HUES48 (cell line): ENCODE results near the gene AHNAK2.
"Not testable (repeated sequence)": the region's sequence is repeated elsewhere in the genome, so short reads cannot be mapped to it uniquely, and the experiment has no call there.

Experiments
- H3K27ac ChIP-seq: one replicate; pipeline ENCODE4 v1.7.0; 2013; ENCODE audit warnings: low read depth, low read length, inconsistent platforms
- H3K27me3 ChIP-seq: 2 replicates; pipeline ENCODE4 v1.6.1; 2013; ENCODE audit warnings: mild to moderate bottlenecking, low read length; ENCODE audit not compliant: control insufficient read depth, insufficient read depth
- H3K36me3 ChIP-seq: 2 replicates; pipeline ENCODE4 v1.6.1; 2013; ENCODE audit warnings: low read length; ENCODE audit not compliant: control insufficient read depth, insufficient read depth
- H3K4me1 ChIP-seq: 2 replicates; pipeline ENCODE4 v1.6.1; 2013; ENCODE audit warnings: mild to moderate bottlenecking, low read length; ENCODE audit not compliant: control insufficient read depth, insufficient read depth
- H3K4me3 ChIP-seq: 2 replicates; pipeline ENCODE4 v1.5.1; 2013; ENCODE audit warnings: mild to moderate bottlenecking, low read depth, low read length
- H3K9ac ChIP-seq: 2 replicates; pipeline ENCODE4 v1.6.1; 2013; ENCODE audit warnings: mild to moderate bottlenecking, low read depth, low read length, moderate library complexity
- H3K9me3 ChIP-seq: 2 replicates; pipeline ENCODE4 v1.6.1; 2013; ENCODE audit warnings: low read length; ENCODE audit not compliant: control insufficient read depth, insufficient read depth

Gene AHNAK2

DNA sequence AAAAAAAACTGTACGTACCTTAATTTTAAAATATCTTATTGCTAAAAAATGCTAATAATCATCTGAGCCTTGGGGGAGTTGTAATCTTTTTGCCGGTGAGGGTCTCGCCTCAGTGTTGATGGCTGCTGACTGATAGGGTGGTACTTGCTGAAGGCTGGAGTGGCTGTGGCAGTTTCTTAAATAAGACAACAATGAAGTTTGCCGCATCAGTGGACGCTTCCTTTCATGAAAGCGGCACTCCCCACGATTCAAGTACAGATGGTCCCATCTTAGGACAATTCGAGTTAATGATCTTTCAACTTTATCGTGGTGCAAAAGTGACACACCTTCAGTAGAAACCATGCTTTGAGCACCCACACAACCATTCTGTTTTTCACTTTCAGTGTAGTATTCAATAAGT lies 61.1 kb downstream of the AHNAK2 start:
- H3K27ac ChIP-seq, result no peak overlapping the region
- no peak overlapping the region for H3K4me3 ChIP-seq
- no peaks in the 10 kb centered on the region for H3K36me3 ChIP-seq
- H3K27me3 ChIP-seq, result no peaks in the 10 kb centered on the region
- H3K4me1 ChIP-seq, result no peaks in the 10 kb centered on the region
- H3K9ac ChIP-seq, result no peak overlapping the region
- H3K9me3 ChIP-seq, result peaks cover 2% of the 10 kb centered on the region; the same call in 1 of the 2 replicates

DNA sequence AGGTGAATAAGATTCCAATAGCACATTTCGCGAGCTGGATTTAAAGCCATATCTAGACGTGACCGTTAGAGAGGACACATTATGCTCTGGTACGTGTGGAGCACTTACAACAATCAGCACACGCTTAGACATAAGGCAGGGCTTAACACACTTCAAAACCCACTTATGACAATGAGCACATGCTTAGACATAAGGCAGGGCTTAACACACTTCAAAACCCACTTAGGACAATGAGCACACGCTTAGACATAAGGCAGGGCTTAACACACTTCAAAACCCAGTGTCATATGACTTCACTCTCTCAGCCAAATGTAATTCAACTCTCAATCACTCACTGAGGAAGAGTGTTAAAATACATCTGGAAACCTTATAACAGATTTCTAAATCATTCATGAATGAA lies 64.7 kb downstream of the AHNAK2 start:
- Histone ChIP-seq H3K4me1 (no peaks in the 10 kb centered on the region), H3K4me3 (no peak overlapping the region), H3K27ac (no peak overlapping the region), H3K27me3 (0 out of 2 replicates have a peak, but pooled peaks cover 3% of the 10 kb centered on the region), H3K9me3 (peaks cover 7% of the 10 kb centered on the region), H3K9ac (no peak overlapping the region), H3K36me3 (no peaks in the 10 kb centered on the region)

DNA sequence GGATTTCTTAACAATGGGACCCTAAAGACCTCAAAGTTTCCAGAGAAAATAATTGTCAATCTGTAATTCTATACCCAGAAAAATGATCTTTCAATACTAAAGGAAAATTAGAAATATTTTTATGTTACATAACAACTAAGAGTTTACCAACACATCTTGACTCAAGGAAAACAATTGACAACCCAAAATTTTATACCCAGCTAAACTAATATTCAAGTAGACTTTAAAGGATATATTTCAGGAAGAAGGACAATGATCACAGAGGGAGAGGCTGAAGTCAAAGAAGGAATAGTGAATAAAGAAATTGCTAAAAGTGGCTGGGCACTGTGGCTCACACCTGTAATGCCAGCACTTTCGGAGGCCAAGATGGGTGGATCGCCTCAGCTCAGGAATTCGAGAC lies 66.1 kb downstream of the AHNAK2 start:
- H3K4me1 ChIP-seq, result no peaks in the 10 kb centered on the region
- no peak overlapping the region for H3K4me3 ChIP-seq
- H3K27me3 ChIP-seq, result peaks cover 13% of the 10 kb centered on the region
- H3K27ac ChIP-seq, result no peak overlapping the region
- peaks cover 7% of the 10 kb centered on the region for H3K9me3 ChIP-seq
- H3K36me3 ChIP-seq, result no peaks in the 10 kb centered on the region
- no peak overlapping the region for H3K9ac ChIP-seq

DNA sequence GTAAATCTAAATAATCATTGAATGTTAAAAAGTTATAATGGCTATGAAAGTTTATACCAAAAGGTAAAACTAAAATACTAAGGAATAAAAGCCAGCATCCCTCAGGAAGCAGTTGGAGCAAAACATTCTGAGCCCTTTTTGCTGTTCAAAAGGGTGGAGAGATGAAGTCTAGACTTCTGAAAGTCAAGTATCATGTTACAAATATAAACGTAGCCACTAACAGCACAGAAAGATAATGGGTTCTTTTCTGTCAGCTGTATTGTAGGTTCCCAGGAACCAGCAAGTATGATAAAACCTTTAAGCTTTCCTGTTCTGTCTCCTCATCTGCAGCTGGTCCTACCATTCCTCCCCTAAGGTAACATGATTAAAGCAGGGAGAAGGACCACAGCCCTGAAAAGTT lies 69.9 kb downstream of the AHNAK2 start:
- H3K27me3 ChIP-seq, result peaks cover 39% of the 10 kb centered on the region

DNA sequence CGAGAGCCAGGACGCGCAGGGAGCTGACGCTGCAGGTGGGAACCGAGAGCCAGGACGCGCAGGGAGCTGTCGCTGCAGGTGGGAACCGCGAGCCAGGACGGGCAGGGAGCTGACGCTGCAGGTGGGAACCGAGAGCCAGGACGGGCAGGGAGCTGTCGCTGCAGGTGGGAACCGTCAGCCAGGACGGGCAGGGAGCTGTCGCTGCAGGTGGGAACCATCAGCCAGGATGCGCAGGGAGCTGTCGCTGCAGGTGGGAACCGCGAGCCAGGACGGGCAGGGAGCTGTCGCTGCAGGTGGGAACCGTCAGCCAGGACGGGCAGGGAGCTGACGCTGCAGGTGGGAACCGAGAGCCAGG lies 72.6 kb downstream of the AHNAK2 start:
- H3K36me3 ChIP-seq, H3K9ac ChIP-seq, H3K9me3 ChIP-seq, H3K4me3 ChIP-seq, H3K27ac ChIP-seq, H3K4me1 ChIP-seq: not testable (repeated sequence)
- H3K27me3 ChIP-seq, result peaks cover 41% of the 10 kb centered on the region

More for the DNA sequence above, 69.9 kb downstream of the AHNAK2 start:
- Histone ChIP-seq H3K9me3 (peaks cover 7% of the 10 kb centered on the region), H3K4me1 (no peaks in the 10 kb centered on the region), H3K4me3 (no peak overlapping the region), H3K36me3 (no peaks in the 10 kb centered on the region), H3K27ac (no peak overlapping the region), H3K9ac (no peak overlapping the region)

DNA sequence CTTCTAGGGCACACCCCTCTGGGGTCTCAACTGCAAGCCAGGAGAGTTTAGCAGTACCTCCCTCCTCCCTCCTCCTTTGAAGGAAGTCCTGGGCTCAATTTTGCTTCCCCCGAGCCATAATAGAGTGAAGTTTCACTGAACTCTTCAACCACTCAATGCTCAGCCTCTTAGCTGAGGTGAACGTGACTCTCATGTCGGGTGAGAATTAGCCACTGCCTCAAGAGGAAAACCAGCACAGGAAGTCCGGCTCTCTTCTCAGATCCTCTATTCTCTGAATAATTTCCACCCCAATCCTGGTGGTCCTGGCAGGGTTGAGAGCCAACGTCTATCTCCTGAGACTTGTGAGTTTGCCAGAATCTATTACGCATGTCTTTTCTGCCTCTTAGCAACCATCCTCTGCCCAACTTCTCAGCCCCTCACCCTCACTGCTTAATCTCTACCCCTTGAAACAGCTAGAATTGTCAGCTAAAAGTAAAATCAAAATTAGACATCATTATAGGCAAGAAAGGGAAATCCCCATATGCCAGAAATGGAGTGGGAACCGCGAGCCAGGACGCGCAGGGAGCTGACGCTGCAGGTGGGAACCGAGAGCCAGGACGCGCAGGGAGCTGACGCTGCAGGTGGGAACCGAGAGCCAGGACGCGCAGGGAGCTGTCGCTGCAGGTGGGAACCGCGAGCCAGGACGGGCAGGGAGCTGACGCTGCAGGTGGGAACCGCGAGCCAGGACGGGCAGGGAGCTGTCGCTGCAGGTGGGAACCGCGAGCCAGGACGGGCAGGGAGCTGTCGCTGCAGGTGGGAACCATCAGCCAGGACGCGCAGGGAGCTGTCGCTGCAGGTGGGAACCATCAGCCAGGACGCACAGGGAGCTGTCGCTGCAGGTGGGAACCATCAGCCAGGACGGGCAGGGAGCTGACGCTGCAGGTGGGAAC lies 73.3 kb downstream of the AHNAK2 start:
- peaks cover 41% of the 10 kb centered on the region for H3K27me3 ChIP-seq
- not testable (repeated sequence) for H3K9me3 ChIP-seq, H3K9ac ChIP-seq, H3K4me3 ChIP-seq, H3K36me3 ChIP-seq, H3K4me1 ChIP-seq, H3K27ac ChIP-seq

DNA sequence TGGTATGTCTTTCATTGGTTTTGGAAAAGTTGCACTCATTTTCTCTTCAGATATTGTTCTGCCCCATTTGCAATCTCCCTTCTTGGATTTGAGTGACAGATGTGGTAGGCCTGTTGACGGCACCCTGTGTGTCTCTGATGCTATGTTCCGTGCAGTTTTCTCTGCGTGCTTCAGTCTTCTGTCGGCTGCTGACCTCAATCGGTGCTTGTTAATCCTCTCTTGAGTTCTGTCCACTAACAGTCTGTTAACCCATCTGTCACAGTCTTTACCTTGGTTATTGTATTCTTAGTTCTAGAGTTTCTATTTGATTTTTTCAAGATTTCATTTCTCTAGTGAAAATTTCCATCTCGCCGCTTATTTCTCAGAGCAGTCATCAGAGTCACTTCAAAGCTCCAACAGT lies 74.2 kb downstream of the AHNAK2 start:
- Histone ChIP-seq H3K27me3 (peaks cover 41% of the 10 kb centered on the region), H3K4me3 (no peak overlapping the region), H3K9ac (no peak overlapping the region), H3K9me3 (no peaks in the 10 kb centered on the region), H3K27ac (no peak overlapping the region), H3K36me3 (no peaks in the 10 kb centered on the region), H3K4me1 (no peaks in the 10 kb centered on the region)

DNA sequence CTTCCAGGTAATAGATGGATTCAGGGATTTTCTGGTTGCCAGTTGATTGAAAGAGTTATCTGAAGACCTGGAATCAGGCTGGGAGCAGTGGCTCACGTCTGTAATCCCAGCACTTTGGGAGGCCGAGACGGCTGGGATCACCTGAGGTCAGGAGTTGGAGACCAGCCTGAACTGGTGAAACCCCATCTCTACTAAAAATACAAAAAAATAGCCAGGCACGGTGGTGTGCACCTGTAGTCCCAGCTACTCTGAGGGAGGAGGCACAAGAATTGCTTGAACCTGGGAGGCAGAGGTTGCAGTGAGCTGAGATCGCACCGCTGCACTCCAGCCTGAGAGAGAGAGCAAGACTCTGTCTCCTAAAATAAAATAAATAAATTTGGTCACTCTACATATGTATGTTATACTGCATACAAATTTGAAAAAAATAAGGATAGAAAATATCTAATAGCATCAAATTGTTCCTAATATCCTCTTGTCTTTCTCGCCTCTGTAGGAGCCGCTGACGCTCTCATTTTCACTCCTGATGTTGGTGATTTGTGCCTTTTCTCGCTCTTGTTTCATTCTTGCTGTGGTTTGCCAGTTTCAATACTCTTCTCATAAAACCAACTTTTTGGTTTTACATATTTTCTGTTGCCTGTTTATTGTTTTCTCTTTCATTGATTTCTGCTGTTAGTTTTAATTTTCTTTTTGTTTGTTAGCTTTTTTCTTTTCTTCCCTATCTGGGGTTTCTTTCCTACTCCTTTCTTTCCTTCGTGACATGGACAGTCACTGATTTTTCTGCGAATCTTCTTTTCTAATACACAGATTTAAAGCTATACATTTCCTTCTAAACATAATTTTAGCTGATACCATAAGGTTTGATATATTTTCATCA lies 77.3 kb downstream of the AHNAK2 start:
- Histone ChIP-seq H3K27ac (no peak overlapping the region), H3K4me1 (no peaks in the 10 kb centered on the region), H3K4me3 (no peak overlapping the region), H3K36me3 (no peaks in the 10 kb centered on the region), H3K27me3 (peaks cover 25% of the 10 kb centered on the region), H3K9me3 (no peaks in the 10 kb centered on the region), H3K9ac (no peak overlapping the region)

DNA sequence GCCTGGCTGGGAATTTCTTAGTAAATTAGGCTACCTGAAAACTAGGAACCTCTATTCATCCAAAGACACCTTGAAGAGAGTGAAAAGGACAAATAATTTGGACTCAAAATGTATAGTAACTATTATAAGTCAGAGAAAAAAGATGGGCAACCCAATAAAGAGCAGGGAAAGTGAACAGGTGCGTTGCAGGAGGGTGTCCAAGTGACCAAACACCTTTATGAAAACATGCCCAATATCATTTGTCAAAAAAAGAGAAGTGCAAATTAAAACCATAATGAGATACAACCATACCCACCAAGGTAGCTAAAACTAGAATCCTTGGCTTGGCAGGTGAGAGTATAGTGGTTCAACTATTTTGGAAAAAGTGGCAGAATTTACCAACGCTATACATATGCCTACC lies 78.4 kb downstream of the AHNAK2 start:
- Histone ChIP-seq H3K27ac (no peak overlapping the region), H3K9ac (no peak overlapping the region), H3K4me3 (no peak overlapping the region), H3K4me1 (no peaks in the 10 kb centered on the region), H3K27me3 (peaks cover 16% of the 10 kb centered on the region), H3K36me3 (peaks cover 5% of the 10 kb centered on the region; the same call in 1 of the 2 replicates), H3K9me3 (no peaks in the 10 kb centered on the region)

DNA sequence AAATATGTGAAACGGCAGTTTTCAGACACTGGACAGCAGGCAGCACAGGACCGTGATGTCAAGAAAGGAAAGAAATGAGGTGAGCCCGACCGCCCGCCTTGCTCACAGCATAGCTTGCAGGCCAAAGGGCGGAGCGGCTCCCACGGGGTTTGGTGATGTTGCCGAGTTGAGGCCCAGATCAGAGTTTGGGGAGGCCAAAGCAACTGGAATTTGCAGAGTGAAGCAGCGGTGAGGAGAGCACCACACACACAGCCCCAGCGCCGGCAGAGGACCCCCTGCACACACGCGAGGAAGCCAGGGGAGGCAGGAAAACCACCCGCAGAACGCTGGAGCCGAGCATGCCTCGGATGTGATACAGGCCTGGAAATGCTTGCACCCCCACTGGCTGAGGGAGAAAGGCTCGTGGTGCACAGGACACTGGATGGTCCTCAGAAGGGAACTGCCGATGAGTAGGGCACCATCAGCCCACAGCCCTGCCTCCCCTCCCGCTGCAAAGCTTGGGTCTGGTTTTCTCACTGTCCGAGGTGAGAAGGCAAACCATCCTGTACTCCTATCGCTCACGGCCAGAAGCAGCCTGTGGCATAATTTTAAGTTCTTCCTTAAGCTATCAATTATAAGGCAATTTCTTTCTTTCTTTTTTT lies 79.2 kb downstream of the AHNAK2 start:
- H3K9ac ChIP-seq, result no peak overlapping the region

More for the DNA sequence above, 79.2 kb downstream of the AHNAK2 start:
- Histone ChIP-seq H3K27me3 (peaks cover 8% of the 10 kb centered on the region), H3K4me3 (no peak overlapping the region), H3K9me3 (no peaks in the 10 kb centered on the region), H3K4me1 (no peaks in the 10 kb centered on the region), H3K36me3 (peaks cover 5% of the 10 kb centered on the region; the same call in 1 of the 2 replicates), H3K27ac (no peak overlapping the region)
